NCI-H524 treated with DMSO at 0.1 percent for 48 hours (cell line): ENCODE measurements around the gene ACIN1.
A peak's percentile ranks its signal among the peaks of the same experiment; 100 is the strongest.

ENCODE experiments used
- DNase-seq: peaks from one replicate; lab custom pipeline; 2025; lab: John Stamatoyannopoulos, UW

ACIN1 gene

DNA sequence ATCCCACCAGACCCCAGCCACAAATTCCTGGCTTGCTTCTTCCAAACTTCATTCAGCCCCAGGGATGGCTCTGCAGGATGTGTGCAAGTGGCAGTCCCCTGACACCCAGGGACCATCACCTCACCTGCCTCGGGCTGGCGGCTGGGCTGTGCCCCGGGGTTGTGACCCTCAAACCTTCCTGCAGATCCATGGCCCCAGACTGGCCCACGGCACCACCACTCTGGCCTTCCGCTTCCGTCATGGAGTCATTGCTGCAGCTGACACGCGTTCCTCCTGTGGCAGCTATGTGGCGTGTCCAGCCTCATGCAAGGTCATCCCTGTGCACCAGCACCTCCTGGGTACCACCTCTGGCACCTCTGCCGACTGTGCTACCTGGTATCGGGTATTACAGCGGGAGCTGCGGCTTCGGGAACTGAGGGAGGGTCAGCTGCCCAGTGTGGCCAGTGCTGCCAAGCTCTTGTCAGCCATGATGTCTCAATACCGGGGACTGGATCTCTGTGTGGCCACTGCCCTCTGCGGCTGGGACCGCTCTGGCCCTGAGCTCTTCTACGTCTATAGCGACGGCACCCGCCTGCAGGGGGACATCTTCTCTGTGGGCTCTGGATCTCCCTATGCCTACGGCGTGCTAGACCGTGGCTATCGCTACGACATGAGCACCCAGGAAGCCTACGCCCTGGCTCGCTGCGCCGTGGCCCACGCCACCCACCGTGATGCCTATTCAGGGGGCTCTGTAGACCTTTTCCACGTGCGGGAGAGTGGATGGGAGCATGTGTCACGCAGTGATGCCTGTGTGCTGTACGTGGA is 52.6 kb downstream of the ACIN1 start, which contains the start of gene PSMB11:
TSS of gene PSMB11 (plus strand) at position 51 of the 804 bp plus-strand sequence. CDS start at position 65, 14 bp downstream.
- no peak for DNase-seq

DNA sequence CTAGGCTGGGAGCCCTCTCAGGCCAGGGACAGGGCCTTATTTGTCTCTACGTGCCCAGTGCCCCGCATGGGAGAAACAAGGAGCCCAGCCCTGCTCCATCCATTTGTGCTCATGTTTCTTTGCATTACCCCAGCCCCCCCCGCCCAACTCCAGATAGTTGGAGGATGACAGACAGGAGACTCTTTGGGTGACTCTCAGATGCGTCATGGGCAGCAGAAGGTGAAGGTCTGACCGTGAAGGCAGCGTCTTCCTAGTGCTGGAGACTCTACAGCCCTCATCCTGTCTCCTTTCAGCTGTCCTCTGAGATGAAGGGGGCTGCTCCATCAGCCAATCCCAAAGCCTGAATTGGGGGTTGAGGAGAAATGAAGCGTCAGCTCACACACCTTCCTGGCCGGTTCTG is 53.2 kb downstream of the ACIN1 start:
- DNase-seq: no peak

GRCh38 chr14:23040100-23040499 is 54.8 kb downstream of the ACIN1 start:
- DNase-seq: no peak

- no peak for DNase-seq
Observed at GRCh38 chr14:23035303-23036144, 59.4 kb downstream of the ACIN1 start.

DNA sequence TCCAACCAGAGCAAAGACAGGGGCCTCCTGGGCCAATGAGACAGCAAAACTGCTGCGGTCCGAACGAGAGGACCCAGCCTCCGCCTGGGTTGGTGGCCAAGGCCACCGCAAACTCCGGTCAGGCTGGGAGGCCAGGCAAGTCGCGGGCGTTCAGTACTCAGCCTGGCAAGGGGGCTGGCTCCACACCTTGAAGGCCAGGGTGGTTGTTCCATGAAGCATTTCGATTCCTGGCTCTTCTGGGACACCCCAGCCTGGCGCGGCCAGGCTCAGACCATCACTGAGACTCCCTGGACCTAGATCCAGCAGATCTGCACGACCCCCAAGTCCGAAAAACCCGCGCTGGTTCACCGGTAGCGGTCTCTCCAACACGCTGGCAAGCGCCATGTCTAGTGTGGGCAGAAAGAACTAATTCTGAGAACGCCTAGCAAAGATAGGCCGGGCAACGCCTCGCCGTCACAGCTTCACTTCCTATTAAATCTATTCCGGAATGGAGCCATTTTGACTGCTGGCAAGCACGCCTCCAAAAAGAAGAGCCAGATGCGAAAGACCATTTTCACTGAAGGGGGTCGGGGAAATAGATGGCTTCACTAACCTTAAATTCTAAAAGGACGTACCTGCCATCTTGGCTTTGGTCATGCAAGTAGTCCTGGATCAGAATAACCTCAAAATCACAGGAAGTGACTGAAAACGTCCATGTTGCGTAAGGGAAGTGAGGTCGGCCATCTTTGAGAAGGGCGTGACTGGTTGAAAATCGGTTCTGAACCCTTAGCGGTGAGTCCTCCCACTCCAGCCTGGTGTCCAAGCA is 60.2 kb downstream of the ACIN1 start, which contains the start of gene PSMB5:
TSS of gene PSMB5 (minus strand) at position 403 of the 805 bp plus-strand sequence. CDS start at position 384, 19 bp downstream.
- no peak for DNase-seq

GRCh38 chr14:23033801-23034497 is 61.0 kb downstream of the ACIN1 start:
- no peak for DNase-seq

DNA sequence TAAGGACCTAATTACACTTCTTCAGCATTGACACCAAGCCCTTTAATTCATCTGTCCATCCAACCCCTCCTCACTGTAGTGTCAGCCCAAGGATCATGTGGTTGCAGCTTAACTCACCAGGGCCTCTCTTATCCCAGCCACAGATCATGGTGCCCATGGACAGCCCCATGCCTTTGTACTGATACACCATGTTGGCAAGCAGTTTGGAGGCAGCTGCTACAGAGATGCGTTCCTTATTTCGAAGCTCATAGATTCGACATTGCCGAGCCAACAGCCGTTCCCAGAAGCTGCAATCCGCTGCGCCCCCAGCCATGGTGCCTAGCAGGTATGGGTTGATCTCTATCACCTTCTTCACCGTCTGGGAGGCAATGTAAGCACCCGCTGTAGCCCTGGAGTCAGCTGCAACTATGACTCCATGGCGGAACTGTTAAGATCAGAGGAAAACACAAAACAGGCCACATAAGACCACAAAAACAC is 61.6 kb downstream of the ACIN1 start:
- DNase-seq: no peak

GRCh38 chr14:23030936-23031335 is 64.0 kb downstream of the ACIN1 start:
- no peak for DNase-seq

DNA sequence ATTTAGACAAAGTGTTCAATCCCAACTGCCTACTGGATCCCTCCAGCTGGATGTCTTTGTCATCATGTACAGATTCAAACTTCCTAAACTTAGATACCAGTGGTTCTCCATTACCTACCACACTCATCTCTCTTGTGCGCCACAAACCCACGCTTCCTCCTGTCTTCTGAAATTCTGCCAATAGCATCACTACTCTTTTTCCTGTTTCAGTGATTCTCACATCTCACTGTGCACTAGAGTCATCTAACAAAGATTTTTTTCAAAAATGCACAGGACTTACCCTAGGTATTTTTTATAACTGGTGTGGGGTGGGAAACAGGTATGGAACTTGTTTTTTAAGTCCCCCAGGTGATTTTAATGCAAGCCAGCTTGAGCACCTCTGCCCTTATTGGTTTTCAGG is 66.1 kb downstream of the ACIN1 start:
- DNase-seq: no peak

- DNase-seq: peak; percentile 91
Observed at GRCh38 chr14:23025151-23025814, 69.7 kb downstream of the ACIN1 start.

GRCh38 chr14:23024612-23025075 is 70.3 kb downstream of the ACIN1 start:
- DNase-seq: peak; percentile 91

DNA sequence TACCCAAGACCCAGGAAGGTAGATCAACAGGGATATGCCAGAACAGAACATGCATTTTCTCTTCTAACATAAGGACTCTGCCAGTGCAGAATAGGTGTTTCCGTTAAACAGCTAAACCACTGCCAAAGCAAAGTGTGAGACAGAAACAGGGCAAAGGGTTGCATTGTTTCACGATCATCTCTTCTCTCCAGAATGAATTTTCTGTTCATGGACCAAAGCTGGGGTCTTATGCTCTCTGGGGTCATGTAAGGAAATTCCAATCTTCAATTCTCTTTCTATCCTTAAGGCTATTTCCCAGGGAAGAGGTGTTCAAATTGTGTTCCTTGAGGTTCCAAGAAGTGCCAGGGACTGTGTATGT is 71.2 kb downstream of the ACIN1 start:
- no peak for DNase-seq

- no peak for DNase-seq
Observed at GRCh38 chr14:23023022-23023794, 71.7 kb downstream of the ACIN1 start.

- no peak for DNase-seq
Observed at GRCh38 chr14:23021889-23022442, 73.0 kb downstream of the ACIN1 start.

DNA sequence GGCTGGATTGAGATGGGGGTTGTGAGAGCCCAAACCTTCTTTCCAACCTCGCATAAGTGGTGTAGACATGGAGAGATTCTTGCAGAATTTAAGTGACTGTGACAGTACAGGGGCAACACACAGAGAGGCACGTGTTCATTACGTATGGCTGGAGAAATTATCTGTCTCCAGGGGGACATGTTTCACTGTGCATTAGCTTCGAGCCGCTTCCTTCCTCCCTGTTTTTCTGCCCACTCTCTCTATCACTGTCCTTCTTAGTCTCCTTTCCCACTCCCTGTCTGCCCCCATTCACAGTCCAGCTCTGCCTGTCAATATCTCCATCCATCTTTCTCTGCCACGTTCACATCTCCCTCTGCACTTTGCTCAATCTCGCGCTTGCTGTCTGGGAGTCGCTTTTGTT is 73.5 kb downstream of the ACIN1 start:
- DNase-seq: no peak

DNA sequence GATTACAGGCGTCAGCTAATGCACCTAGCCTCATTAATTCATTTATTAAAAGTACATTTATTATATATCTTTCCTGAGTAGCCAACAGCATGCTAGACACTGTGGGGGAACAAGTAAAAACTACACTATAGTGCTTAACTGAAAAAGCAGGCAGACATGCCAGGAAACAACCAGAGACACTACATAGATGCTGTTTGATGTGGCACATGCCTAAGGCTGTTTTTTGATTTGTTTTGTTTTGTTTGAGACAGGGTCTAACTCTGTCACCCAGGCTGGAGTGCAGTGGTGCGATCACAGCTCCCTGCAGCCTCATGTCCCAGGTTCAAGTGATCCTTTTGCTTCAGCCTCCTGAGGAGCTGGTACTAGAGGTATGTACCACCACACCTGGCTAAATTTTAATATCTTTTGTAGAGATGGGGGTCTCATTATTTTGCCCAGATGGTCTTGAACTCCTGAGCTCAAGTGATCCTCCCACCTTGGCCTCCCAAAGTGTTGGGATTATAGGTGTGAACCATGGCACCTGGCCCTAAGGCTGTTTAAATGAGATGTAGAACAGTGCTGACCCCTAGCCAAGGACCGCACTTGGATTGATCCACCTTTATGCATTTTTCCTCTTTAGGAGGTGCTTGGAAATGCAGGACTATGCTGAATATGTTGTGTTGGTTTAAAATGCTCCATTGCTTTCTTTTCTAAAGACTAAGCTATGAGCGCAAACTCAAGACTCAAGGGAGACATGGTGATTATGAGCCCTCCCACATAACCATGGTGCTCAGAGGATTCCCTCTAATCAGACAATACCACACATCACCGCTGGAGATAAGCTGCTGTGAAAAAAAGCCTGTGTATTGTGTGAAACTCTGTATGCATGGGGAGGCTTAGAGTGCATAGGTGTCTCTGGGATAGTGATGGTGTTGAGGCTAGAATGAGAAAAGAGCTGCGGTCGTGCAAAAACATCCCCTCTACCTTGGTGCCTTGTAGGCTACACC is 74.5 kb downstream of the ACIN1 start:
- DNase-seq: no peak

GRCh38 chr14:23018107-23018506 is 76.8 kb downstream of the ACIN1 start:
- no peak for DNase-seq

DNA sequence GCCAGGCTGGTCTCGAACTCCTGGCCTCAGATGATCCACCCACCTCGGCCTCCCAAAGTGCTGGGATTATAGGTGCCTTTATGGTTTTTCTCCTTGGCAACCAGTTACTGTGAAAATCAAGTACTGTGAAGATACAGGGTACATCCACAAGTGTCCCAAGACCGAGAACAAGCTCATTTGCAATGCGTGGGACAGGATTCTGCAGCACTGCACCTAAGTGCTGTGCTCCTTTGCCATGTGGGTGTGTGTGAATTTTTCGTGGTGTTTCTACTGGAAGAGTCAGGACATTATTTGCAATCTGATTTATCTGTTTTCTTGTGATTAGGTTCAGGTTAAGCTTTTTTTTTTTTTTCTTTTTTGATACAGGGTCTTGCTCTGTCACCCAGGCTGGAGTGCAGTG is 77.8 kb downstream of the ACIN1 start:
- DNase-seq: no peak
